H1 (cell line): Measurements from ENCODE around the gene TYRP1. TPM values are rescaled to one million over a fixed set of nuclear protein-coding genes. Genes with fewer than 3 reads are reported as not detected.

ENCODE experiments used
- GABPA ChIP-seq: IDR thresholded peaks from 2 replicates; pipeline ENCODE4 v1.6.1; 2011; ENCODE audit warnings: mild to moderate bottlenecking, low read length, moderate library complexity, borderline replicate concordance; ENCODE audit not compliant: insufficient read depth
- JUND ChIP-seq: IDR thresholded peaks from 2 replicates; pipeline ENCODE4 v1.6.1; 2011; ENCODE audit warnings: mild to moderate bottlenecking, improper control_type of control experiment, low read length
- polyA plus RNA-seq, 7 experiments: library from polyadenylated mRNA; depleted of rRNA in 3 of 7; stranded (reverse) in 5 of 7; unstranded in 2 of 7; fragments of >200 nt in 5 of 7; fragments of 200-250 nt in 2 of 7; gene quantifications; 1 replicate in 5 of 7; 2 replicates in 1 of 7; 4 replicates in 1 of 7; pipeline versions ENCODE4 v1.2.1 to v1.2.3, GENCODE V29; 2011 to 2013; ENCODE audit warnings: missing spikeins in 2 of 7, mixed read lengths in 2 of 7
- total RNA-seq: library from RNA; stranded (reverse); fragmentation: NEBNext Ultra II Directional; extraction: Animal tissue kit (Norgen Biotek cat#: 25700); gene quantifications from 2 replicates; pipeline ENCODE4 v1.2.1, GENCODE V29; 2021

Gene TYRP1
- total and polyA plus RNA-seq, 2 of the 8 experiments (the other 6 are each of a cell fraction or from before 2014, with no cell fraction given), result 0.15 TPM; not detected in 1

GRCh38 chr9:12670006-12670405 lies 23.2 kb upstream of the TYRP1 start (continued):
- no peak for TF ChIP-seq GABPA
- TF ChIP-seq JUND, result no peak
